HG02970 (cell line): Measurements from ENCODE around the gene C9orf72.
A peak's percentile ranks its signal among the peaks of the same experiment; 100 is the strongest.
"Not testable (repeated sequence)": the region's sequence is repeated elsewhere in the genome, so short reads cannot be mapped to it uniquely, and the experiment has no call there.

ENCODE experiments used
- ATAC-seq: cut with Tn5 transposase; IDR thresholded peaks from one replicate; pipeline ENCODE4 v1.9.1; 2021; ENCODE audit warnings: mild to moderate bottlenecking, moderate library complexity, moderate number of reproducible peaks; ENCODE audit not compliant: unreplicated experiment, low FRiP score

C9orf72 gene, protein sequence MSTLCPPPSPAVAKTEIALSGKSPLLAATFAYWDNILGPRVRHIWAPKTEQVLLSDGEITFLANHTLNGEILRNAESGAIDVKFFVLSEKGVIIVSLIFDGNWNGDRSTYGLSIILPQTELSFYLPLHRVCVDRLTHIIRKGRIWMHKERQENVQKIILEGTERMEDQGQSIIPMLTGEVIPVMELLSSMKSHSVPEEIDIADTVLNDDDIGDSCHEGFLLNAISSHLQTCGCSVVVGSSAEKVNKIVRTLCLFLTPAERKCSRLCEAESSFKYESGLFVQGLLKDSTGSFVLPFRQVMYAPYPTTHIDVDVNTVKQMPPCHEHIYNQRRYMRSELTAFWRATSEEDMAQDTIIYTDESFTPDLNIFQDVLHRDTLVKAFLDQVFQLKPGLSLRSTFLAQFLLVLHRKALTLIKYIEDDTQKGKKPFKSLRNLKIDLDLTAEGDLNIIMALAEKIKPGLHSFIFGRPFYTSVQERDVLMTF

DNA sequence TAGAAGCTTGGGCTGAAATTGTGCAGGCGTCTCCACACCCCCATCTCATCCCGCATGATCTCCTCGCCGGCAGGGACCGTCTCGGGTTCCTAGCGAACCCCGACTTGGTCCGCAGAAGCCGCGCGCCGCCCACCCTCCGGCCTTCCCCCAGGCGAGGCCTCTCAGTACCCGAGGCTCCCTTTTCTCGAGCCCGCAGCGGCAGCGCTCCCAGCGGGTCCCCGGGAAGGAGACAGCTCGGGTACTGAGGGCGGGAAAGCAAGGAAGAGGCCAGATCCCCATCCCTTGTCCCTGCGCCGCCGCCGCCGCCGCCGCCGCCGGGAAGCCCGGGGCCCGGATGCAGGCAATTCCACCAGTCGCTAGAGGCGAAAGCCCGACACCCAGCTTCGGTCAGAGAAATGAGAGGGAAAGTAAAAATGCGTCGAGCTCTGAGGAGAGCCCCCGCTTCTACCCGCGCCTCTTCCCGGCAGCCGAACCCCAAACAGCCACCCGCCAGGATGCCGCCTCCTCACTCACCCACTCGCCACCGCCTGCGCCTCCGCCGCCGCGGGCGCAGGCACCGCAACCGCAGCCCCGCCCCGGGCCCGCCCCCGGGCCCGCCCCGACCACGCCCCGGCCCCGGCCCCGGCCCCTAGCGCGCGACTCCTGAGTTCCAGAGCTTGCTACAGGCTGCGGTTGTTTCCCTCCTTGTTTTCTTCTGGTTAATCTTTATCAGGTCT is at the start of gene C9orf72:
C9orf72 (minus strand) TSS at position 564 of the 716 bp plus-strand sequence. CDS start 6,361 bp downstream, outside the sequence.
- peak; percentile 72 for ATAC-seq

DNA sequence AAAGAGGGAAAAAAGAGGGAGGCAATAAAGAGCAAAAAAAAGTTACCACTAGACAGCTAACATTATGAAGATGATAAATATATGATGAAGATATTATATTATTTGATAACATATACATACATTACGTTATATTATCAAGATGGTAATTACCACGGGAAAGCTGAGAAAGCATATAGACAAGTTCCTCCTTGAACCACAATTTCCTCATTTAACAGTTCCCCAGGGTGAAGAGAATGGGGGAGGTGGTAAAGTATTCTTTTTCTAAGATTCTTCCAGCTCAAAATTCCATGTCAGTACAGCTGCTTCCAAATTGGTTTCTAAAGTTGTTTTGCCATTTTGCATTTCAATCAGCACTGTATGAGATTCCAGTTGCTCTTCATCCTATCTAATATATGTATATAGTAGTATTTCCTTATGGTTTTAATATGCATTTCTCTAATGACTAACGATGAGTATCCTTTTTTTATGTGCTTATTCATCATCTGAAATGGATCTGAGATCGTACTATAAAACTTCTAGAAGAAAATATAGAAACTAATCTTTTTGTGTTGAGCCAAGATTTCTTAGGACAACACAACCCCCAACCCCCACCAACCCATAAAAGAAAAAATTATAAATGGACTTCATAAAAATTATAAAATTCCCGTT is 49.5 kb upstream of the C9orf72 start:
- no peak for ATAC-seq

DNA sequence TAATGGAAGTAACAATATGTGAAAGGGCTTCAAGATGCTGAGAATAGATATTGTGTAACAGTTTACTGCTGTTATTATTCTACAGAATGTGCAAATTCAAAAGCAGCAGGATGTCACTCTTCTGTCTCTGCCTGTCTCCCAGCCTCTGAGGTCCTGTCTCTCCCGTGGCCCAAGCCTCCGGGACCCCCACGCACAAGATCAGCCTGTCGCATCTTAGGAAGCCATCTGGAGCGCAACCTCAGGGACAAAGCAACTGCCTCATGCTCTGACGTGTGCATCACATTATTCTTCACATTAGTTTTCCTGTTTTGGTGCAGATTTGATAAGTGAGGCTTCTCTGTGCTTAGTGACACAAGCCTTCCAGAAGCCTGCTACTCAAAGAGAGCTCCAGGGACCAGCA is 46.5 kb upstream of the C9orf72 start:
- no peak for ATAC-seq

DNA sequence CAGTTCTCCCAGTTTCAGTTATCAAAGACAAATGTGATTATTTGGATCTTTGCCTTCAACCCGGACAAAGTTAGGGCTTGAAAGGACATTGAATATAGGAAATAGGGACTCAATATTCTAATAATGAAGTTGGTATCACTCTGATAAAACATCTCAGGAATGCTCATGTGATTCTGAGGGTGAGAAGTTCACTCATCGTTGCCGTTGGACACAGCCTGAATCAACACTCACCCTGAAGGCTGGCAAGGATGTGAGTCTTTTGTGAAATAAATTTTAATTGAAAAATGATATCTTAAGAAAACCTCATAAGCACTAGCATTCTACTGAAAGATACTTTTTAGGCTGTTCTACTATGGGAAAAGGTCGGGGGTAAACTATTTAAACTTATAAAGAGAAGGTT is 44.8 kb upstream of the C9orf72 start:
- ATAC-seq, result no peak

DNA sequence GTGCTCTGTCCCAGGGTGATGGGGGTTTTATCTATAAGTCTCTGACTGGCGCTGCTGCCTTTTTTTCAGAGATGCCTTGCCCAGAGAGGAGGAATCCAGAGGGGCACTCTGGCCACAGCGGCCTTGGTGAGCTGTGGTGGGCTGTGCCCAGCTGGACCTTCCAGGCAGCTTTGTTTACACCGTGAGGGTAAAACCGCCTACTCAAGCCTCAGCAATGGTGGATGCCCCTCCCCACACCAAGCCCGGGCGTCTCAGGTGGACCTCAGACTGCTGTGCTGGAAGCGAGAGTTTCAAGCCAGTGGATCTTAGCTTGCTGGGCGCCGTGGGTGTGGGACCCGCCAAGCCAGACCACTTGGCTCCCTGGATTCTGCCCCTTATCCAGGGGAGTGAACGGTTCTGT is 41.3 kb upstream of the C9orf72 start:
- ATAC-seq, result no peak

DNA sequence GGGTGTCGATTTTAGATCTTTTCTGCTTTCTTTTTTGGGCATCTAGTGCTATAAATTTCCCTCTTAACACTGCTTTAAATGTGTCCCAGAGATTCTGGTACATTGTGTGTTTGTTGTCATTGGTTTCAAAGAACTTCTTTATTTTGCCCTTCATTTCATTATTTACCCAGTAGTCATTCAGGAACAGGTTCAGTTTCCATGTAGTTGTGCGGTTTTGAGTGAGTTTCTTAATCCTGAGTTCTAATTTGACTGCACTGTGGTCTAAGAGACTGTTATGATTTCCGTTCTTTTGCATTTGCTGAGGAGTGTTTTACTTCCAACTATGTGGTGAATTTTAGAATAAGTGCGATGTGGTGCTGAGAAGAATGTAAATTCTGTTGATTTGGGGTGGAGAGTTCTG is 38.8 kb upstream of the C9orf72 start:
- not testable (repeated sequence) for ATAC-seq

DNA sequence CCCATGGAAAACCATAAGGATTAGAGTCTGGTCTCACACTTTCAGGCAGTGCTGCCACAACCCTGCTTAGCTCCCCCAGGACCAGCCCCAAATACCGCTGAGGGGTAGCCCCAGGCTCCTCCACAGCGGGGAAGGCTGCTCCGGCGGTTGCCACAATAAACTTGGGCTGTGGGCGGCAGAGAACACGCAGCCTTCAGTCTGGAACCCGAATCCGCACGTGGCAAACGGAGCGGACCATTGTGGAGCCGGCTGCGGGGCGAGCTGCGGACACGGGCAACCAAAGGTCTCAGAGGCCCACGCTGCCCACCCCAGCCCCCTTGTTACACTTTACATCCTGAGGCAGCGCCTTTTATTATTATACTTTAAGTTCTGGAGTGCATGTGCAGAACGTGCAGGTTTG is 37.3 kb upstream of the C9orf72 start:
- no peak for ATAC-seq

DNA sequence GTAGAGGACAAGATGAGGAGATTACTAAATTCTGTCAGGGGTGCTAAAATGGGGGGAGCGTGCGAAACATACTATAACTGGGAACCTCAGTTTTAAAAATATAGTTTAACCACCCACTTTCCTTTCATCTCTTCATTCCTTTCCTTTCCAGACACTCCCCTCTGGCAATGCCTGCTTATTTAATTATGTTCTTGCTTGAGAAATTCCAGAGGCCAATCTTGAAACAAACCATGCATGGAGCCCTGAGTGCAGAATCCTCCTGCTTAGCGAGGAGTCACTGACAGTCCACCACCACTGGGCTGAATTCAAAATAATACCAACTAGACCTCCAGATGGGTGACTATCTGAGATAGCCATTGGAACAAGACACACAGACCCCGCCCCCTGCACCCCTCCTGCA is 29.7 kb upstream of the C9orf72 start:
- ATAC-seq, result no peak

DNA sequence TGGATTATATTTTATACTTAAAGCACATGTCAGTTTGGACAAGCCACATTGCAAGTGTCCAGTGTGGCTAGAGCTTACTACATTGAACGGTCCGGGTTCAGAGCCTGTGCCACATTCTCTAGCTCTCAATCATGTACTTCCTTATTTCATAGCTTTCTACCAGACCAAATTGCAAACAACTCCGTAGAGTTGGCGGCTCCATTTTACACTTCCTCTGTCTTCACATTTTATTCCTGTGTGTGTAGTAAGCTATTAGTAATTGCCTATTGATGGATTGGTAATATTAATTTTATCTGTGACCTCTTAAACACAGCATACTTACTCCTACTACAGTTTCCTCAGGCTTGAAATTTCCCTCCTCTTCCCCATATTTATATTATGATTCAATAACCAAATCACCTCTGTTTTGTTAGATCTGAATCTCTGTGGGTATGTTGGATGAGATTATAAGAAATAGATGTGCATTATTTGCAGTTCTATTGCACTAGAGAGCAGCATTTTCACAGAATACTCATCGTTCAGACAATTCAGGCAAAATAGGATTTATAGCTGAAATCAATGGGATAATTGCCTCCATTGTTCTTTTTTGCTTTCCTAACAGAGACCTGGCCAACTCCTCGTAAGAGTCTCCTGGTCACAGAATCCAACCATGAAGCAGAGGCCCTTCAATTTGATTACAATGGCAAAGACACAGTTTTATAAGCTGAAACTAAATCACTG is 29.0 kb upstream of the C9orf72 start:
- ATAC-seq, result no peak

DNA sequence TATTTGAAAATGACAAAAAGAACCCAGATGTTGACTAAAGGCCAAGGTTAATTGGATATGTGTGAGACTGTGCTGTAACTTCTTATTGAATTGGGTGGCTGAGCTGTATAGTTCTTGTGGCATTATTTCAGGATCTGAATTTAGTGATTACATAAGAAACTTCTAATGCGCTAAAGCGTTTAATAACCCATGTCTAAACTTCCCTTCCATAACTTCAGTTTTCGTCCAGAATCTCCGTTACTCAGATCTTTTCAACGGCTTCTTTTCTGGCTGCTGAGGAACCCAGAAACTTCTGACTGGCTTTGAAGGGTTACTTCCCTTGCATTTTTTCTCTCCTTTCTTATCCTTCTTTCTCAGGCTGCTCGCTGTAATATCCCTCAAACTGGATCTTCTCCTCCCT is 28.1 kb upstream of the C9orf72 start:
- ATAC-seq, result no peak

DNA sequence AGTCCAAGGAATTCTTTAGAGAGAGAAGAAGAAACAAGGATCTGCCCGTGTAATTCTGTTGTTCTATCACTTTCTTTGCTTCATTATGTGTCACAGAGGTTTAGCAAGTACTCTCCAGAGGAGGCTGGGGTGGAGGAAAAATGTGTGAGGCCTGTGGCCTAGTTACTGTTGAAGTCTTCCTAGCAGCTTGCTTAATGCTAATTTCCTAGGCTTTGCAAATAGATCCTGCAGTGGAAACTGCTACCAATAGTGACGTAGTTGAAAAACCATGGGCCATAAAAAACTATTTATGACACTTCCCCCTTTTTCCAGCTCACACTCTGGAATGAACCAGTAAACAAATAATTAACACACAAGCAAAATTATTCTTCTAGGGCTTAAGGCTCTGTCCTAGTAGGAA is 27.0 kb upstream of the C9orf72 start:
- ATAC-seq, result no peak

DNA sequence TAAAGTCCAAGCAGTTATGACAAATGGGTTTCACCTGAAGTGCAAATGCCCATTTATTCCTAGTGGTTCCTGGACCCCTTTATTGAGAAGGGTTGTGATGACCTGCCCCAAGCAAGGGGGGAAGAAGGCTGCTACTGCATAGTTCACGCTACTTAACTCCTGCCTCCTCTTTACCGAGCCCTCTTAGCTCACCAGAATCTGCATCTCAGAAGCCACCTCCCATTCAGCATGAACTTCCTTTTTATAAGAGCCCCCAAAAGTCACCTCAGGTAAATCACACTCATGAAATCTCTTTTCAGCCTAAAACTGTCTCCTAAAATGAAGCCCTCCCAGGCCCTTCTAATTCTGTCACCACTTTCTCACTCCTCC is 26.6 kb upstream of the C9orf72 start:
- ATAC-seq, result no peak

DNA sequence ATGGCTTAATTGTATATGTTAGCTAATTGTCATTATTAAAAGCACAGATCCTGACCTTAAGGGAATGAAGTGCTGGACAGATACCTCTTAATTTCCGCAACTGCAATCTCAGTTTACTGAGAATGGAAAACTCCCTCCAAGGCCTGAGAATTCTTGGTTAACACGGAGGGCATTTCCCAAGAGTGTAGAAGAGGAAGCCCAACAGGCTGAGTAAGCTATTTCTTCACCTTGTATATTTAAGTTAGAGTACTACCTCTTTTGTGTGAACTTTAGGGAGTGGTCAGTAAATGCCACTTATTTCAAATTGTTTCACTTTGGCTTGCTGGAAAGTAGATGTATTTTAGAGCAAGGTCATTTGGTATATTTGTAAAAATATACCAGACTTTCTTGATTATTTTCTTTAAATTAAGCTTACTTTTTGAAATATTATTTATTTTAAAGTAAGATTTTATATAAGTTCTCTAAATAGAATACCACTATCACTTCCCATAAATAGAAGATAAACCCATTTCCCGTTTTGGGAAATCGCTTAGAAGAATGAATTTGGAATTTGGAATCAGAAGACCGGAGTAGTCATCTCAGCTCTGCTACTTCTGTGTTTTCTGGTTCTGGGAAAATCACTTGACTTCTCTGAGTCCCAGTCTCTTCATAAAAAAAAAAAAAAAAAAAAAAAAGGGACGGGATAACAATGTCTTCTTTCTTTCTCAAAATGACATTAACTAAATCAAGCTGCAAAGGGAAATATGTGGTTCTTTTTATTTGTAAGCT is 26.0 kb upstream of the C9orf72 start:
- no peak for ATAC-seq

DNA sequence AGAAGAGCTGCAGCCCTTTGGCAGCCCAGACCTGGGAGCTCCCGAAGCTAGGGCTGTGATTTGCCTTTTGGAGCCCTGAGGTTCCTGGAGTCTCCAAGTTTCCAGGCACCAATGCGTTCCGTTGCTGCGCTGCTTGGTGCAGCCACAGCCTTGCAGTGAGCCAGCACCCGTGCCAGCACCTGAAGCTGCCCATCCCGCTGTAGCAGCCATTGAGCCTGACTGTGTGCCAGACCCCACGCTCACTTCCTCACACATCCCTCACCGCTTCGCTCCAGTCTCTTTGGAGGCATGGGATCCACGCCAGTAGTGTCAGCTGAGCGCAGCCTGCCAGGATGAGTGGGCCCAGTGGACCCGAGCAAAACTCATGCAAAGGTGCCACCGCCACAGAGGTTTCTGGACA is 22.5 kb upstream of the C9orf72 start:
- no peak for ATAC-seq

DNA sequence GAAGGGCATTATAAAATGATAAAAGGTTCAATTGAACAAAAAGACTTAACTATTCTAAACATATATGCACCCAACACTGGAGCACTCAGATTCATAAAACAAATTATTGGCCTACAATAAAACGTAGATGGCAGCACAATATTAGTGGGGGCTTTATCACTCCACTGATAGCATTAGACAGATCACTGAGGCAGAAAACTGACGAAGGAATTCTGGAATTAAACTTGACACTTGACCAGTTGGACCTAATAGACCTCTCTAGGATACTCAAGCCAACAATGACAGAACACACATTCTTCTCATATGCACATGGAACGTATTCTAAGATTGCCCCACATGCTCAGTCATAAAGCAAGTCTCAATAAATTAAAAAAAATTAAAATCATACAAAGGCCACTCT is 18.4 kb upstream of the C9orf72 start:
- no peak for ATAC-seq

DNA sequence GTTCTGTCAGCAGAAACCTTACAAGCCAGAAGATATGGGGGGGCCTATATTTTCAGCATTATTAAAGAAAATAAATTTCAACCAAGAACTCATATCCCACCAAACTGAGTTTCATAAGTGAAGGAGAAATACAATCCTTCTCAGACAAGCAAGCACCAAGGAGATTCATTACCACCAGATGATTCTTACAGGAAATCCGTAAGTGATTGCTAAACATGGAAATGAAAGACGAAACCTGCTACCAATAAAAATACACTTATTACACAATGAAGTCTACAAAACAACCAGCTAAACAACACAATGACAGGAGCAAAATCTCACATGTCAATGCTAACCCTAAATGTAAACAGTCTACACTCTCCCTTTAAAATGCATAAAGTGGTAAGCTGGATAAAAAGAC is 17.8 kb upstream of the C9orf72 start:
- no peak for ATAC-seq

DNA sequence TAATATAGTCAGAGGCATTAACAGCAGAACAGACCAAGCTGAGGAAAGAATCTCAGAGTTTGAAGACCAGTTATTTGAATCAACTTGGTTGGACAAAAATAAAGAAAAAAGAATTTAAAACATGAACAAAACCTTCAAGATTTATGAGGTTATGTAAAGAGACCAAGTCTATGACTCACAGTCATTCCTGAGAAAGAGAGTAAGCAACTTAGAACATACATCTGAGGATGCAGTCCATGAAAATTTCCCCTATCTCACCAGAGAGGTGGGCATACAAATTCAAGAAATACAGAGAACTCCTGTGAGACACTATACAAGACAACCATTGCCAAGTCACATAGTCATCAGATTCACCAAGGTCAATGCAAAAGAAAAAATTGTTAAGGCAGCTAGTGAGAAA is 17.4 kb upstream of the C9orf72 start:
- ATAC-seq, result no peak

DNA sequence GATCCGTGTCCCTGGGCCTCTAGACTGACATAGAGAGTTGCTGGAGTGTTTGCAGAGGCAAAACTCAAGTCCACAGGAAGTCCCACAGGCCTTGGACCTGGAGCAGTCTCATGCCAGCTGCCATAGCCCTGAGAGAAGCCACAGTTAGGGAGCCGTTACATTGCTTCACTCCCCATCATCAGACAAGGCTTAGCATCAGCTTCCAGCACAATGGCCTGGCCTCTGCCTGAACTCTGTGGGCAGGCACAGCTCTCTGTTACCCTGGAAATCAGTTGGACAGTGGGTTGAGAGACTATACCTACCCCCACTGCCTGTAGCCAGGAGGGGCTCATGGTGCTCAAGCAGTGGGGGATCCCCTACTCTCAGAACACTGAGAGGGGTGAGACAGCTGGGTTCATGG is 16.2 kb upstream of the C9orf72 start:
- ATAC-seq, result no peak

DNA sequence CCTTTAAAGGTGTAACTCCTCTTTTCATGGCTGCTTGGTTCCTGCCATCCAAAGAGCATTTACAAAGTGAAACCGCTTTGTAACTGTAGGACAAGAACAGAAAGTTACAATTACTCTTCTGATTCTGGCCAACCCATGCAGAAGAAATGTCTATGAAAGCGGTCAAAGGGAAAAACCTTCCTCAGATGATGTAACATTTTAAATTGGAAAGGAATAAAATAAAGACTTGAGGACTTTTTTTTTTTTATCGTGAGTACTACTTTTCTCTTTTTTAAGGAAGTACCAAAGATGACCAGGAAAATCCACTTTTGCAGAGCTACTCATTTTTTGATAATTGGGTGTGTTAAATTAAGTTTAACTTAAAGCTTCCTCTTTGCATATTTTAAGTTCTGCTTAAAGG is 13.0 kb upstream of the C9orf72 start:
- no peak for ATAC-seq

DNA sequence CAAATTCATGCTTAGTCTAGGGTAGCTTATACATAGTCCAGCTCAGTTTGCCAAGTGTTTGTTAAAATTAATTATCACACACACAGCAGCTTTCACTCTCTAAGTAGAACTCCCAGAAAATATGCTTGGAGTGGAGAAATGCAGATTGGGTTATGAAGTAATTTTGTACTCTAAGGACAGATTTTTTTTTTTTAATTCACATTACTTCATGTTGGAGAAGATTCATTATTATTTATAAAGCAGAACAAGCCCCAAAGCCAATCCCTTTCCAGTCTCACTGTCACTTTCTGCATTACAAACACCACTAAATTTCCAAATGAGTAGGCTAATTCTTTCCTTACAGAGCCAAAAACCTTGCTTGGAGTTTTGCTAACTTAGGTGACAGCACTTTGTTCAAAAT is 11.7 kb upstream of the C9orf72 start:
- ATAC-seq, result no peak
